Measurements from ENCODE around the gene SH3RF1. TPM values are rescaled to one million over a fixed set of nuclear protein-coding genes. Genes with fewer than 3 reads are reported as not detected.

SH3RF1 gene
- total RNA-seq, 1 experiment from 2014 or later: 4.2 TPM

- Histone ChIP-seq H3K9me3 (no peaks in the 10 kb centered on the region), H3K27me3 (no peaks in the 10 kb centered on the region), H3K4me3 (no peak overlapping the region), H3K36me3 (peaks cover 30% of the 10 kb centered on the region)
- DNase-seq: no peak
Measured at GRCh38 chr4:169124661-169125060, 146.1 kb downstream of the SH3RF1 start.

- H3K4me3 ChIP-seq: no peak overlapping the region
- no peaks in the 10 kb centered on the region for H3K27me3 ChIP-seq
- no peak for DNase-seq
- no peaks in the 10 kb centered on the region for H3K9me3 ChIP-seq
- H3K36me3 ChIP-seq: peaks cover 28% of the 10 kb centered on the region
Measured at GRCh38 chr4:169122422-169122821, 148.3 kb downstream of the SH3RF1 start.

- H3K36me3 ChIP-seq: peaks cover 33% of the 10 kb centered on the region
Measured at GRCh38 chr4:169121861-169122382, 148.8 kb downstream of the SH3RF1 start.

GRCh38 chr4:169120624-169121023, 150.1 kb downstream of the SH3RF1 start:
- Histone ChIP-seq H3K36me3 (peaks cover 43% of the 10 kb centered on the region), H3K27me3 (no peaks in the 10 kb centered on the region), H3K4me3 (no peak overlapping the region), H3K9me3 (no peaks in the 10 kb centered on the region)
- no peak for DNase-seq

More at GRCh38 chr4:169121861-169122382, 148.8 kb downstream of the SH3RF1 start:
- Histone ChIP-seq H3K4me3 (no peak overlapping the region), H3K9me3 (no peaks in the 10 kb centered on the region), H3K27me3 (no peaks in the 10 kb centered on the region)
- DNase-seq: no peak

GRCh38 chr4:169119536-169119935, 151.2 kb downstream of the SH3RF1 start:
- no peak for DNase-seq
- H3K27me3 ChIP-seq: no peaks in the 10 kb centered on the region
- H3K36me3 ChIP-seq: peaks cover 53% of the 10 kb centered on the region
- no peak overlapping the region for H3K4me3 ChIP-seq
- no peaks in the 10 kb centered on the region for H3K9me3 ChIP-seq

GRCh38 chr4:169117591-169118081, 153.1 kb downstream of the SH3RF1 start:
- Histone ChIP-seq H3K4me3 (no peak overlapping the region), H3K9me3 (no peaks in the 10 kb centered on the region), H3K36me3 (peaks cover 59% of the 10 kb centered on the region), H3K27me3 (no peaks in the 10 kb centered on the region)
- no peak for DNase-seq

- no peak overlapping the region for H3K4me3 ChIP-seq
- no peaks in the 10 kb centered on the region for H3K9me3 ChIP-seq
- no peak for DNase-seq
- H3K27me3 ChIP-seq: no peaks in the 10 kb centered on the region
- peaks cover 50% of the 10 kb centered on the region for H3K36me3 ChIP-seq
Measured at GRCh38 chr4:169116270-169116901, 154.4 kb downstream of the SH3RF1 start.

GRCh38 chr4:169115897-169116254, 154.9 kb downstream of the SH3RF1 start:
- peaks cover 47% of the 10 kb centered on the region for H3K36me3 ChIP-seq
- H3K9me3 ChIP-seq: no peaks in the 10 kb centered on the region
- DNase-seq: peak; percentile 48
- no peaks in the 10 kb centered on the region for H3K27me3 ChIP-seq
- no peak overlapping the region for H3K4me3 ChIP-seq

- Histone ChIP-seq H3K4me3 (no peak overlapping the region), H3K9me3 (no peaks in the 10 kb centered on the region), H3K36me3 (peaks cover 48% of the 10 kb centered on the region), H3K27me3 (no peaks in the 10 kb centered on the region)
- DNase-seq: no peak
Measured at GRCh38 chr4:169115144-169115896, 155.4 kb downstream of the SH3RF1 start.

GRCh38 chr4:169114341-169114974, 156.3 kb downstream of the SH3RF1 start:
- no peaks in the 10 kb centered on the region for H3K27me3 ChIP-seq
- H3K9me3 ChIP-seq: no peaks in the 10 kb centered on the region
- peaks cover 44% of the 10 kb centered on the region for H3K36me3 ChIP-seq
- H3K4me3 ChIP-seq: no peak overlapping the region
- DNase-seq: no peak

GRCh38 chr4:169110633-169111032, 160.1 kb downstream of the SH3RF1 start:
- Histone ChIP-seq H3K36me3 (peaks cover 25% of the 10 kb centered on the region), H3K9me3 (no peaks in the 10 kb centered on the region), H3K4me3 (no peak overlapping the region), H3K27me3 (no peaks in the 10 kb centered on the region)
- DNase-seq: no peak

GRCh38 chr4:169109035-169109675, 161.6 kb downstream of the SH3RF1 start:
- no peaks in the 10 kb centered on the region for H3K27me3 ChIP-seq
- H3K36me3 ChIP-seq: peaks cover 16% of the 10 kb centered on the region
- H3K9me3 ChIP-seq: no peaks in the 10 kb centered on the region
- DNase-seq: no peak
- H3K4me3 ChIP-seq: no peak overlapping the region

GRCh38 chr4:169108303-169108702, 162.5 kb downstream of the SH3RF1 start:
- H3K4me3 ChIP-seq: no peak overlapping the region
- H3K27me3 ChIP-seq: no peaks in the 10 kb centered on the region
- no peaks in the 10 kb centered on the region for H3K9me3 ChIP-seq
- peaks cover 9% of the 10 kb centered on the region for H3K36me3 ChIP-seq
- no peak for DNase-seq

- no peaks in the 10 kb centered on the region for H3K27me3 ChIP-seq
- H3K4me3 ChIP-seq: no peak overlapping the region
- DNase-seq: no peak
- no peaks in the 10 kb centered on the region for H3K9me3 ChIP-seq
- H3K36me3 ChIP-seq: peaks cover 8% of the 10 kb centered on the region
Measured at GRCh38 chr4:169107528-169107927, 163.2 kb downstream of the SH3RF1 start.

GRCh38 chr4:169106696-169107229, 164.0 kb downstream of the SH3RF1 start:
- Histone ChIP-seq H3K36me3 (peaks cover 8% of the 10 kb centered on the region), H3K4me3 (no peak overlapping the region), H3K9me3 (no peaks in the 10 kb centered on the region), H3K27me3 (no peaks in the 10 kb centered on the region)
- DNase-seq: no peak

- no peaks in the 10 kb centered on the region for H3K27me3 ChIP-seq
- no peak overlapping the region for H3K4me3 ChIP-seq
- peaks cover 9% of the 10 kb centered on the region for H3K36me3 ChIP-seq
- no peak for DNase-seq
- H3K9me3 ChIP-seq: no peaks in the 10 kb centered on the region
Measured at GRCh38 chr4:169105620-169106019, 165.1 kb downstream of the SH3RF1 start.
